Measurements from ENCODE around the gene SFRP2. TPM values are rescaled to one million over a fixed set of nuclear protein-coding genes. Genes with fewer than 3 reads are reported as not detected.

SFRP2 gene
- total and polyA plus RNA-seq, 2 of the 4 experiments (the other 2 are of a cell fraction): not detected

DNA sequence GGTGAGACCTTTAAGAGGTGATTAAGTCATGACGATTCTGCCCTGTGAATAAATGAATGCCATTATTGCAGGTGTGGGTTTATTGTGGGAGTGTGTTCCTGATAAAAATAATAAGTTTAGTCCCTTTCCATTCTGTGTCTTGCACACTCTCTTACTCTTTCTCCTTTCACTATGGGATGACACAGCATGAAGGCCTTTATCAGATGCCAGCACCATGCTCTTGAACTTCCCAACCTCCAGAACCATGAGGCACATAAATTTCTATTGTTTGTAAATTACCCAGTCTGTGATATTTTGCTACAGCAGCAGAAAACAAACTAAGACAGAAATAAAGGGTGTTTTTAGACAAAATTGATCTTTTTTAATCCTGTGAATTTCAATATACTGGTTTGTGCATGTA lies 10.5 kb downstream of the SFRP2 start:
- no peak overlapping the region for H3K4me2 ChIP-seq (ENCODE audit: low read depth, low read length)
- no peak overlapping the region for H2BK5ac ChIP-seq (ENCODE audit: low read depth, low read length, poor library complexity, severe bottlenecking)
- H3K27me3 ChIP-seq (ENCODE audit: control insufficient read depth, insufficient read depth, low read length): no peaks in the 10 kb centered on the region
- H3K9ac ChIP-seq (ENCODE audit: low read depth, low read length): no peak overlapping the region
- H4K20me1 ChIP-seq (ENCODE audit: insufficient read depth, low read length): no peaks in the 10 kb centered on the region
- in situ Hi-C loops (cut with MboI; ENCODE audit: low sequenced_read_pairs) (no loop called here), dilution Hi-C loops (cut with HindIII; ENCODE audit: low sequenced_read_pairs, unreplicated experiment) (no loop called here), intact Hi-C loops (cut with micrococcal nuclease) (no loop called here)
- H3K4me1 ChIP-seq (ENCODE audit: control insufficient read depth, insufficient read depth, low read length): no peaks in the 10 kb centered on the region
- H3K23ac ChIP-seq (ENCODE audit: low read depth, low read length): no peak overlapping the region
- CTCF ChIA-PET: no interaction called here
- TF ChIP-seq NFE2L2 (IDR thresholded peaks at IDR 0.05; ENCODE audit: low read depth, low read length) (no peak), RFX5 (IDR thresholded peaks at IDR 0.05; ENCODE audit: low read depth, low read length) (no peak), MXI1 (IDR thresholded peaks at IDR 0.05; ENCODE audit: borderline replicate concordance, low read depth, low read length) (no peak), CHD1 (IDR thresholded peaks at IDR 0.05; ENCODE audit: low read depth, low read length) (no peak), MAZ (IDR thresholded peaks at IDR 0.05; ENCODE audit: borderline replicate concordance, low read depth, low read length) (no peak), RCOR1 (IDR thresholded peaks at IDR 0.05; ENCODE audit: insufficient replicate concordance, low read length) (no peak), BHLHE40 (IDR thresholded peaks at IDR 0.05; ENCODE audit: low read depth, low read length) (no peak), CEBPB (IDR thresholded peaks at IDR 0.05; ENCODE audit: low read depth, low read length) (no peak), MAFK (IDR thresholded peaks at IDR 0.05; ENCODE audit: low read depth, low read length) (no peak), FOS (IDR thresholded peaks at IDR 0.05; ENCODE audit: low read depth, low read length) (no peak), SMC3 (IDR thresholded peaks at IDR 0.05; ENCODE audit: low read depth, low read length) (no peak), RAD21 (IDR thresholded peaks at IDR 0.05; ENCODE audit: low read length) (no peak), POLR2A (IDR thresholded peaks at IDR 0.05; ENCODE audit: low read depth, low read length) (no peak)
- TF ChIP-seq, protein P1, sequence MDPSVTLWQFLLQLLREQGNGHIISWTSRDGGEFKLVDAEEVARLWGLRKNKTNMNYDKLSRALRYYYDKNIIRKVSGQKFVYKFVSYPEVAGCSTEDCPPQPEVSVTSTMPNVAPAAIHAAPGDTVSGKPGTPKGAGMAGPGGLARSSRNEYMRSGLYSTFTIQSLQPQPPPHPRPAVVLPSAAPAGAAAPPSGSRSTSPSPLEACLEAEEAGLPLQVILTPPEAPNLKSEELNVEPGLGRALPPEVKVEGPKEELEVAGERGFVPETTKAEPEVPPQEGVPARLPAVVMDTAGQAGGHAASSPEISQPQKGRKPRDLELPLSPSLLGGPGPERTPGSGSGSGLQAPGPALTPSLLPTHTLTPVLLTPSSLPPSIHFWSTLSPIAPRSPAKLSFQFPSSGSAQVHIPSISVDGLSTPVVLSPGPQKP (IDR thresholded peaks at IDR 0.05; ENCODE audit: borderline replicate concordance, low read depth, low read length): no peak
- TF ChIP-seq, protein P2, sequence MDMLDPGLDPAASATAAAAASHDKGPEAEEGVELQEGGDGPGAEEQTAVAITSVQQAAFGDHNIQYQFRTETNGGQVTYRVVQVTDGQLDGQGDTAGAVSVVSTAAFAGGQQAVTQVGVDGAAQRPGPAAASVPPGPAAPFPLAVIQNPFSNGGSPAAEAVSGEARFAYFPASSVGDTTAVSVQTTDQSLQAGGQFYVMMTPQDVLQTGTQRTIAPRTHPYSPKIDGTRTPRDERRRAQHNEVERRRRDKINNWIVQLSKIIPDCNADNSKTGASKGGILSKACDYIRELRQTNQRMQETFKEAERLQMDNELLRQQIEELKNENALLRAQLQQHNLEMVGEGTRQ (IDR thresholded peaks at IDR 0.05; ENCODE audit: low read depth, low read length): no peak
- TF ChIP-seq, protein P3, sequence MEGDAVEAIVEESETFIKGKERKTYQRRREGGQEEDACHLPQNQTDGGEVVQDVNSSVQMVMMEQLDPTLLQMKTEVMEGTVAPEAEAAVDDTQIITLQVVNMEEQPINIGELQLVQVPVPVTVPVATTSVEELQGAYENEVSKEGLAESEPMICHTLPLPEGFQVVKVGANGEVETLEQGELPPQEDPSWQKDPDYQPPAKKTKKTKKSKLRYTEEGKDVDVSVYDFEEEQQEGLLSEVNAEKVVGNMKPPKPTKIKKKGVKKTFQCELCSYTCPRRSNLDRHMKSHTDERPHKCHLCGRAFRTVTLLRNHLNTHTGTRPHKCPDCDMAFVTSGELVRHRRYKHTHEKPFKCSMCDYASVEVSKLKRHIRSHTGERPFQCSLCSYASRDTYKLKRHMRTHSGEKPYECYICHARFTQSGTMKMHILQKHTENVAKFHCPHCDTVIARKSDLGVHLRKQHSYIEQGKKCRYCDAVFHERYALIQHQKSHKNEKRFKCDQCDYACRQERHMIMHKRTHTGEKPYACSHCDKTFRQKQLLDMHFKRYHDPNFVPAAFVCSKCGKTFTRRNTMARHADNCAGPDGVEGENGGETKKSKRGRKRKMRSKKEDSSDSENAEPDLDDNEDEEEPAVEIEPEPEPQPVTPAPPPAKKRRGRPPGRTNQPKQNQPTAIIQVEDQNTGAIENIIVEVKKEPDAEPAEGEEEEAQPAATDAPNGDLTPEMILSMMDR (conservative IDR thresholded peaks at IDR 0.05; ENCODE audit: low read depth, low read length): no peak
- DNase-seq: no peak
- no peaks in the 10 kb centered on the region for H3K79me1 ChIP-seq (ENCODE audit: low read depth in 1 of 2, low read length in 2 of 2)
- H2BK15ac ChIP-seq (ENCODE audit: low read depth, low read length): no peak overlapping the region
- no peak overlapping the region for H4K5ac ChIP-seq (ENCODE audit: low read depth, low read length)
- H2BK20ac ChIP-seq (ENCODE audit: low read depth, low read length): no peak overlapping the region
- no peak overlapping the region for H3K18ac ChIP-seq (ENCODE audit: low read depth, low read length)
- H3K4ac ChIP-seq (ENCODE audit: low read depth, low read length): no peak overlapping the region
- H4K8ac ChIP-seq (ENCODE audit: low read depth in 2 of 2, low read length in 2 of 2): no peak overlapping the region
- no peak overlapping the region for H2AK9ac ChIP-seq (replicated peaks; ENCODE audit: low read depth, low read length, poor library complexity)
- WGBS, 2 experiments (ENCODE audit: extremely low coverage in 2 of 2, insufficient read length in 1 of 2): no CpG with 5 or more reads among the region's 1 CpG
- H3K9me1 ChIP-seq (ENCODE audit: insufficient read depth, low read length): no peaks in the 10 kb centered on the region
- no peak overlapping the region for H3K56ac ChIP-seq (ENCODE audit: extremely low read depth, insufficient read depth, low read length)
- no peak overlapping the region for H2AK5ac ChIP-seq (ENCODE audit: low read depth, low read length)
- POLR2A ChIA-PET (ENCODE audit: unreplicated experiment): no interaction called here
- no peak overlapping the region for H3K4me3 ChIP-seq (ENCODE audit: insufficient read depth, low read depth, low read length)
- BruUV-seq (replicated peaks): no TSS peak
- ATAC-seq (ENCODE audit: low read depth): no peak
- H2AFZ ChIP-seq (replicated peaks; ENCODE audit: low read length, poor library complexity): no peak overlapping the region
- H3K9me3 ChIP-seq (ENCODE audit: control insufficient read depth, insufficient read depth, low read length): no peaks in the 10 kb centered on the region
- H3K27ac ChIP-seq (ENCODE audit: insufficient read depth, low read length): no peak overlapping the region
- H4K91ac ChIP-seq (ENCODE audit: insufficient read depth, low read depth, low read length): no peak overlapping the region
- no peaks in the 10 kb centered on the region for H3K36me3 ChIP-seq (ENCODE audit: control insufficient read depth, insufficient read depth, low read length)
- H2BK120ac ChIP-seq (ENCODE audit: low read depth, low read length): no peak overlapping the region
- no peak overlapping the region for H3K14ac ChIP-seq (replicated peaks; ENCODE audit: low read depth, low read length)
